Caco-2 (cell line): ENCODE measurements around the gene TEK. TPM values are rescaled to one million over a fixed set of nuclear protein-coding genes. Genes with fewer than 3 reads are reported as not detected.

Experiments used
- BruUV-seq: library from RNA; stranded (reverse); fragments of 400-500 nt; replicated peaks from 2 replicates; lab custom pipeline; 2021; lab: Mats Ljungman, UMichigan
- CTCF ChIA-PET: fragments of 300-600 bp; sonication (Branson Sonifier 250); formaldehyde crosslinking; loops from one replicate; lab custom pipeline; 2022; ENCODE audit warnings: antibody characterized with exemption; lab: Charles Lee
- POLR2A ChIA-PET: fragments of 300-600 bp; sonication (Branson Sonifier 250); formaldehyde crosslinking; loops from one replicate; lab custom pipeline; 2022; ENCODE audit warnings: antibody characterized with exemption; lab: Charles Lee
- DNase-seq, 2 experiments: peaks; one replicate each; pipeline versions ENCODE4 v3.0.0 to v3.0.0-alpha.2; 2020 to 2022
- H3K27me3 ChIP-seq: replicated peaks from 2 replicates; pipeline ENCODE4 v1.6.0; 2011; ENCODE audit warnings: low read length; ENCODE audit not compliant: control insufficient read depth, insufficient read depth
- H3K36me3 ChIP-seq: 2 replicates; pipeline ENCODE4 v1.5.1; 2011; ENCODE audit warnings: low read length; ENCODE audit not compliant: control insufficient read depth, insufficient read depth
- H3K4me1 ChIP-seq: fragments of 250-450 bp; sonication (Bioruptor Pico); 2 replicates; pipeline ENCODE4 v1.5.1; 2020; ENCODE audit warnings: mild to moderate bottlenecking
- H3K4me3 ChIP-seq: 2 replicates; pipeline ENCODE4 v1.5.1; 2011; ENCODE audit warnings: low read depth, mild to moderate bottlenecking, control low read depth, low read length
- H3K9me3 ChIP-seq: fragments of 250-450 bp; sonication (Bioruptor Pico); 2 replicates; pipeline ENCODE4 v1.5.1; 2020; ENCODE audit warnings: mild to moderate bottlenecking, moderate library complexity
- H3K27ac Mint-ChIP-seq: one replicate; pipeline ENCODE4 v1.8.0; 2022; ENCODE audit warnings: mixed read lengths; ENCODE audit not compliant: unreplicated experiment
- H3K27me3 Mint-ChIP-seq: one replicate; pipeline ENCODE4 v1.8.0; 2022; ENCODE audit warnings: mixed read lengths; ENCODE audit not compliant: insufficient read depth, unreplicated experiment
- H3K36me3 Mint-ChIP-seq: one replicate; pipeline ENCODE4 v1.8.0; 2022; ENCODE audit warnings: mild to moderate bottlenecking, mixed read lengths; ENCODE audit not compliant: insufficient read depth, unreplicated experiment
- H3K4me1 Mint-ChIP-seq: one replicate; pipeline ENCODE4 v1.8.0; 2022; ENCODE audit warnings: low read depth, mixed read lengths; ENCODE audit not compliant: unreplicated experiment
- H3K4me3 Mint-ChIP-seq: one replicate; pipeline ENCODE4 v1.8.0; 2022; ENCODE audit warnings: mild to moderate bottlenecking, moderate library complexity, mixed read lengths; ENCODE audit not compliant: unreplicated experiment
- H3K9me3 Mint-ChIP-seq: one replicate; pipeline ENCODE4 v1.8.0; 2022; ENCODE audit warnings: mixed read lengths; ENCODE audit not compliant: unreplicated experiment
- intact Hi-C: fragments of 100-400 bp; cut with micrococcal nuclease; formaldehyde crosslinking; loops from one replicate; pipeline ENCODE4 v1.10.0; 2022; ENCODE audit not compliant: unreplicated experiment
- total RNA-seq: library from RNA; stranded (reverse); gene quantifications from 2 replicates; pipeline ENCODE4 v1.2.3, GENCODE V29; 2022
- TF ChIP-seq, protein P1 (sequence below), 2 experiments: fragments of 200-600 bp in 1 of 2; IDR thresholded peaks; 1 replicate in 1 of 2; 2 replicates in 1 of 2; pipeline versions ENCODE4 v1.5.1 to v1.8.0; 2011 to 2022; ENCODE audit warnings: antibody characterized with exemption in 1 of 2, control low read depth in 1 of 2, inconsistent platforms in 1 of 2, low read depth in 1 of 2, low read length in 1 of 2, mild to moderate bottlenecking in 1 of 2, moderate library complexity in 1 of 2; ENCODE audit not compliant: insufficient read depth in 1 of 2, severe bottlenecking in 1 of 2, unreplicated experiment in 1 of 2

TEK gene
- total RNA-seq, 1 experiment from 2014 or later, result not detected

DNA sequence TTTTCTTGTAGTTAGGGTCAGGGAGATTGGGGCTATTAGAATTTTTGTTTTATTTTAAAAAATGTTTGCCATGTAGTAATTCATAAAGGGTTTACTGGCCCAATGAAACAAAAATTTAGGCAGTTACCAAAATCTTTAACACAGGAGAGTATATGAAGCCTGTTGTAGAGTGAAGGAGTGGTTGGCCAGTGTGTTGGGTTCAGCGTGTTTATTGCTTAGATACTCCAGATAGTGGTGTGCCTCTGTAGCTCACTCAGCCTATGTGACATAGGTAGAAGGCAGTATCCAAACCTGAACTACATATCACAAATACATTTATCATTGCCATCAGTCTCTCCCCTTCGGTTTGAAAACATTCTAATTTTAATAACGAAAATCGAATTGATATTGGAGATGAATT lies 1.2 kb downstream of the TEK start:
- no peaks in the 10 kb centered on the region for H3K9me3 ChIP-seq
- DNase-seq, result no peak
- no peak overlapping the region for H3K4me3 ChIP-seq
- Mint-ChIP-seq H3K27ac (no peak overlapping the region), H3K9me3 (no peaks in the 10 kb centered on the region), H3K4me3 (no peak overlapping the region), H3K4me1 (no peaks in the 10 kb centered on the region), H3K36me3 (no peaks in the 10 kb centered on the region), H3K27me3 (no peaks in the 10 kb centered on the region)
- intact Hi-C loops, result no loop called here
- no TSS peak for BruUV-seq
- TF ChIP-seq, protein P1, sequence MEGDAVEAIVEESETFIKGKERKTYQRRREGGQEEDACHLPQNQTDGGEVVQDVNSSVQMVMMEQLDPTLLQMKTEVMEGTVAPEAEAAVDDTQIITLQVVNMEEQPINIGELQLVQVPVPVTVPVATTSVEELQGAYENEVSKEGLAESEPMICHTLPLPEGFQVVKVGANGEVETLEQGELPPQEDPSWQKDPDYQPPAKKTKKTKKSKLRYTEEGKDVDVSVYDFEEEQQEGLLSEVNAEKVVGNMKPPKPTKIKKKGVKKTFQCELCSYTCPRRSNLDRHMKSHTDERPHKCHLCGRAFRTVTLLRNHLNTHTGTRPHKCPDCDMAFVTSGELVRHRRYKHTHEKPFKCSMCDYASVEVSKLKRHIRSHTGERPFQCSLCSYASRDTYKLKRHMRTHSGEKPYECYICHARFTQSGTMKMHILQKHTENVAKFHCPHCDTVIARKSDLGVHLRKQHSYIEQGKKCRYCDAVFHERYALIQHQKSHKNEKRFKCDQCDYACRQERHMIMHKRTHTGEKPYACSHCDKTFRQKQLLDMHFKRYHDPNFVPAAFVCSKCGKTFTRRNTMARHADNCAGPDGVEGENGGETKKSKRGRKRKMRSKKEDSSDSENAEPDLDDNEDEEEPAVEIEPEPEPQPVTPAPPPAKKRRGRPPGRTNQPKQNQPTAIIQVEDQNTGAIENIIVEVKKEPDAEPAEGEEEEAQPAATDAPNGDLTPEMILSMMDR (IDR thresholded peaks at IDR 0.05; ENCODE audit: insufficient read depth in 1 of 2, low read depth in 1 of 2, low read length in 1 of 2, severe bottlenecking in 1 of 2, unreplicated experiment in 1 of 2), result no peak
- no peaks in the 10 kb centered on the region for H3K27me3 ChIP-seq
- H3K36me3 ChIP-seq, result no peaks in the 10 kb centered on the region
- ChIA-PET POLR2A (no interaction called here), CTCF (no interaction called here)
- H3K4me1 ChIP-seq, result no peaks in the 10 kb centered on the region

DNA sequence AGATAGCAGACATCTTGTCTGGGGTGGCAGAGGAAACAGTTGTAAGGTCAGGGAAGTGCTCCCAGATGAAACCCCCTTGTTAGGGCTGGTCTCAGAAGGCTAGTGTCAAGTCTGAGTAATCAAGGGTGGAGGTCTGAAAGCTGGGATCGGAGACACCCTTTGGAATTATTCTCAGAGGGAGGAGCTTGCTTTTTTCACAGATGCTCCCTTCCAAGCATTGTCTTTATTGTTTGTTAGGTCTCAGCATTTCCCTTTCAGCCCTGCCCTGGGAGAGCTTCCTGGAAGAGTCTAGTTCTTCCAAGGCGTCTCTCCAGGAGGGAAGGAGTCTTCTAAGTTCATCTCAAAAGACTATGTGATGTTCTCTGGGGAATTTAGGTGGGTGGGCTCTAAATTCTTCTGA lies 3.2 kb downstream of the TEK start:
- Mint-ChIP-seq H3K36me3 (no peaks in the 10 kb centered on the region), H3K4me1 (no peaks in the 10 kb centered on the region), H3K27ac (no peak overlapping the region), H3K9me3 (no peaks in the 10 kb centered on the region), H3K4me3 (no peak overlapping the region), H3K27me3 (no peaks in the 10 kb centered on the region)
- ChIA-PET CTCF (no interaction called here), POLR2A (no interaction called here)
- no peak for DNase-seq
- no peaks in the 10 kb centered on the region for H3K4me1 ChIP-seq
- H3K9me3 ChIP-seq, result no peaks in the 10 kb centered on the region
- BruUV-seq, result no TSS peak
- TF ChIP-seq, protein P1 (IDR thresholded peaks at IDR 0.05; ENCODE audit: insufficient read depth in 1 of 2, low read depth in 1 of 2, low read length in 1 of 2, severe bottlenecking in 1 of 2, unreplicated experiment in 1 of 2), result no peak
- H3K36me3 ChIP-seq, result no peaks in the 10 kb centered on the region
- no peaks in the 10 kb centered on the region for H3K27me3 ChIP-seq
- intact Hi-C loops, result no loop called here
- no peak overlapping the region for H3K4me3 ChIP-seq

GRCh38 chr9:27117489-27118135 lies 8.6 kb downstream of the TEK start:
- ChIA-PET POLR2A (no interaction called here), CTCF (no interaction called here)
- Mint-ChIP-seq H3K36me3 (no peaks in the 10 kb centered on the region), H3K4me3 (no peak overlapping the region), H3K27ac (no peak overlapping the region), H3K4me1 (no peaks in the 10 kb centered on the region), H3K27me3 (peaks cover 6% of the 10 kb centered on the region), H3K9me3 (no peaks in the 10 kb centered on the region)
- H3K9me3 ChIP-seq, result no peaks in the 10 kb centered on the region
- no TSS peak for BruUV-seq
- DNase-seq, result no peak
- intact Hi-C loops, result no loop called here
- H3K4me3 ChIP-seq, result no peak overlapping the region
- no peaks in the 10 kb centered on the region for H3K27me3 ChIP-seq
- H3K4me1 ChIP-seq, result no peaks in the 10 kb centered on the region
- TF ChIP-seq, protein P1 (IDR thresholded peaks at IDR 0.05; ENCODE audit: insufficient read depth in 1 of 2, low read depth in 1 of 2, low read length in 1 of 2, severe bottlenecking in 1 of 2, unreplicated experiment in 1 of 2), result no peak
- H3K36me3 ChIP-seq, result no peaks in the 10 kb centered on the region
